Measurements from ENCODE around the gene PPP2R5E. TPM values are rescaled to one million over a fixed set of nuclear protein-coding genes. Genes with fewer than 3 reads are reported as not detected.
A peak's percentile ranks its signal among the peaks of the same experiment; 100 is the strongest.

PPP2R5E gene
- total RNA-seq, 3 donors from 2014 or later (not counting 1 experiment from before 2014, with no cell fraction given): 57.4 to 64.1 (median 62.4) TPM

DNA sequence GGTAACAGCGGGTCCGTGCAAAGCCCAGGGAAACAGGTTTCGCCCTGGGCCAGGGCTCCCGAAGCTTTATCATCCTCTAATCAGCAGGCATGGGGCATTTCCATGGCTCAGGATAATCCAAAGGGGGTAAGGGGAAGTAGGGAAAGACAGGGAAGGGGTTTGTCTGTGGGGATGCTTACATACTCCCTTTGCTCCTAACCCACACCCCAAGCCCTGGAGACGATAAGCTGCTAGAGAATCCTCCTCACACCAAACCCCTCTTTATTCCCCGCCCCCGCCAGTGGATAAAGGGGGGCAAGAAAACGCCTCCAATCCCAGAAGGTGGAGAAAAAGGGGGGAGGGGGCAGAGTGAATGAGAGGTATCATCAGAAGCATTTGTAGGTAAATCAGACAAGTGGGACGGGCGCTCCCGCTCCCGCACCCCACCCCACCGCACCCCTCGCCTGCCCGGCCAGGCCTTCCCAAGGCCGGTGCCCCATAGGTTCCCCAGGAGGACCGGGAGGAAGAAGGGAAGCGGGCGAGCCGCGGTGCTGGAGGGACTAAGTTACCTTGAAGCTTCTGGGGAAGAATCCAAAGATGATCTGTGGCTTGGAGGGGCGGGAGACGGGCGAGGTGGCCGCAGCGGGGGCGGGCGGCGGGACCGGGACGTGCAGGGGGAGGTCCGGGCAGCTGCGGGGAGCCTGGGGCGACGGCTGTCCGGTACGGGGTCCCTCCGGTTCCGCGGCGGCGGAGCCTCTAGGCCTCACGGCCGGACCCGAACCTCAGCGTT is 762 bp downstream of the PPP2R5E start:
- H3K4me1 Mint-ChIP-seq: peaks cover 33 to 39% of the 10 kb centered on the region in 2 donors
- no peak for ATAC-seq

DNA sequence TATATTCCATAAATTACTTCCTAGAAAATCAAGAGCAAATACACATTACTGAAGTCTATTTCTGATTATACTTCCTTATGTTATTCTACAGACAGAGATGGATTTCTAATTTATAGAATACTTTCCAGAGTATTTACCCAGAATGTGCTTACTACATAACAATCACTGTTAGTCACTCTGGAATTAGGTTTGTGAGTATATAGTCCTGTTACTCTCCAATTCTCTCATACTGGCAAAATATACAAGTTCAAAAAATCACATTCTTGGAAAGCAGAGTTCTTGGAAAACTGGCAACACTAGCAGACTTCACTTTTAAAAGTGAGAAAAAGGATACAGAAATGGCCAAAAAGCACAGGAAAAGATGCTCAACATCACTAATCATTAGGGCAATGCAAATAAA is 7.3 kb downstream of the PPP2R5E start:
- Histone ChIP-seq H3K27me3 (ENCODE audit: control insufficient read depth, insufficient read depth, low read length) (no peaks in the 10 kb centered on the region), H3K9me3 (ENCODE audit: control insufficient read depth, insufficient read depth, low read length) (no peaks in the 10 kb centered on the region), H3K4me3 (ENCODE audit: low read length) (no peak overlapping the region), H3K36me3 (ENCODE audit: control insufficient read depth, insufficient read depth, low read length) (peaks cover 40% of the 10 kb centered on the region), H3K4me1 (ENCODE audit: control insufficient read depth, insufficient read depth, low read length) (no peaks in the 10 kb centered on the region), H3K27ac (ENCODE audit: low read length) (no peak overlapping the region)
- Mint-ChIP-seq H3K9me3 (no peaks in the 10 kb centered on the region), H3K4me1 (peaks cover 23 to 30% of the 10 kb centered on the region in 2 donors), H3K27me3 (ENCODE audit: low read depth in 2 of 2) (no peaks in the 10 kb centered on the region), H3K36me3 (peaks cover 17% of the 10 kb centered on the region), H3K4me3 (no peak overlapping the region), H3K27ac (no peak overlapping the region)
- no peak for ATAC-seq
- TF ChIP-seq CTCF (IDR thresholded peaks at IDR 0.05): no peak
- intact Hi-C loops (cut with micrococcal nuclease): no loop called here
- DNase-seq: no peak

More for the DNA sequence above, 762 bp downstream of the PPP2R5E start:
- no peaks in the 10 kb centered on the region for H3K27me3 Mint-ChIP-seq (ENCODE audit: low read depth in 2 of 2)
- no peak for TF ChIP-seq CTCF (IDR thresholded peaks at IDR 0.05)
- peak overlapping the region; percentile 99 for H3K4me3 Mint-ChIP-seq
- Histone ChIP-seq H3K4me1 (ENCODE audit: control insufficient read depth, insufficient read depth, low read length) (peaks cover 12% of the 10 kb centered on the region), H3K27ac (ENCODE audit: low read length) (peak overlapping the region; percentile 55), H3K4me3 (ENCODE audit: low read length) (peak overlapping the region; percentile 92), H3K36me3 (ENCODE audit: control insufficient read depth, insufficient read depth, low read length) (peaks cover 17% of the 10 kb centered on the region), H3K27me3 (ENCODE audit: control insufficient read depth, insufficient read depth, low read length) (no peaks in the 10 kb centered on the region), H3K9me3 (ENCODE audit: control insufficient read depth, insufficient read depth, low read length) (no peaks in the 10 kb centered on the region)
- WGBS (ENCODE audit: insufficient coverage): under 1% methylated on average over 44 of the region's 46 CpGs
- H3K27ac Mint-ChIP-seq: peak overlapping the region; percentile 92
- DNase-seq: peak; percentile 16 to 23
- H3K36me3 Mint-ChIP-seq: peaks cover 6% of the 10 kb centered on the region
- no peaks in the 10 kb centered on the region for H3K9me3 Mint-ChIP-seq
- intact Hi-C loops (cut with micrococcal nuclease): loop anchor here (2.0 kb wide), 2 partner anchors 98 to 104 kb away; partner anchors contain the start of gene WDR89

- H3K27ac Mint-ChIP-seq: no peak overlapping the region
Measured at GRCh38 chr14:63533474-63533873, 9.7 kb downstream of the PPP2R5E start.

More at GRCh38 chr14:63533474-63533873, 9.7 kb downstream of the PPP2R5E start:
- Mint-ChIP-seq H3K9me3 (no peaks in the 10 kb centered on the region), H3K4me3 (no peak overlapping the region), H3K4me1 (peaks cover 19 to 25% of the 10 kb centered on the region in 2 donors), H3K36me3 (peaks cover 11% of the 10 kb centered on the region), H3K27me3 (ENCODE audit: low read depth in 2 of 2) (no peaks in the 10 kb centered on the region)
- Histone ChIP-seq H3K36me3 (ENCODE audit: control insufficient read depth, insufficient read depth, low read length) (peaks cover 34% of the 10 kb centered on the region), H3K4me1 (ENCODE audit: control insufficient read depth, insufficient read depth, low read length) (no peaks in the 10 kb centered on the region), H3K9me3 (ENCODE audit: control insufficient read depth, insufficient read depth, low read length) (no peaks in the 10 kb centered on the region), H3K4me3 (ENCODE audit: low read length) (no peak overlapping the region), H3K27me3 (ENCODE audit: control insufficient read depth, insufficient read depth, low read length) (no peaks in the 10 kb centered on the region), H3K27ac (ENCODE audit: low read length) (no peak overlapping the region)
- ATAC-seq (no peak), DNase-seq (no peak)
- intact Hi-C loops (cut with micrococcal nuclease): no loop called here
- no peak for TF ChIP-seq CTCF (IDR thresholded peaks at IDR 0.05)
- 97% methylated on average over 15 of the region's 15 CpGs for WGBS (ENCODE audit: insufficient coverage)

All from natural killer cell (primary cell).